ENCODE measurements around the gene CDK6. TPM values are rescaled to one million over a fixed set of nuclear protein-coding genes. Genes with fewer than 3 reads are reported as not detected.

CDK6 gene
- total RNA-seq, 2 experiments from 2014 or later = 84.1 to 95.4 TPM

DNA sequence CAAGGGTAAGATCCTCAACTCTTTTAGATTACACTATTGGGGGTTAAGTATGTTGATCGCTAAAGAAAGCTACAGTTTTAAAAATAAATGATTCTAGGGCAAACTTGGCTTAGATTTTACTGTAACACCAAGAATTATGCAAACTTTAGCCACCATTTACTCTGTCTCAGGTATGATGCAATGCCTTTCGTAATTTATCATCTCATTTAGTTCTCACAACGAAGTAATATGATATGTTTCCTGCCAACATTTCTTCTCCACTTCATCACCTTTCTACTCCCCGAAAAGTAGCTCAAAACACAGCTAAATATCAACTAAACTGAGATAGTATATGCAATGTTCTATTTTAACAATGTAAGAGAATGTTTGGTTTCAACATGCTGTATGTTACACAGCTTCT lies 267.2 kb downstream of the CDK6 start:
- no peak overlapping the region for H3K4me3 Mint-ChIP-seq
- peaks cover under 1% of the 10 kb centered on the region for H3K9me3 Mint-ChIP-seq
- ChIA-PET CTCF (interaction anchor here (0.9 kb wide), 1 partner anchor 9 kb away, joined by 6 read pairs; no protein-coding TSS in a partner anchor), POLR2A (no interaction called here)
- peaks cover 2% of the 10 kb centered on the region for H3K4me1 Mint-ChIP-seq
- H3K36me3 Mint-ChIP-seq (ENCODE audit: low read depth) = peaks cover 36% of the 10 kb centered on the region
- no peak overlapping the region for H3K27ac Mint-ChIP-seq
- no peaks in the 10 kb centered on the region for H3K27me3 Mint-ChIP-seq
- no peak for DNase-seq

DNA sequence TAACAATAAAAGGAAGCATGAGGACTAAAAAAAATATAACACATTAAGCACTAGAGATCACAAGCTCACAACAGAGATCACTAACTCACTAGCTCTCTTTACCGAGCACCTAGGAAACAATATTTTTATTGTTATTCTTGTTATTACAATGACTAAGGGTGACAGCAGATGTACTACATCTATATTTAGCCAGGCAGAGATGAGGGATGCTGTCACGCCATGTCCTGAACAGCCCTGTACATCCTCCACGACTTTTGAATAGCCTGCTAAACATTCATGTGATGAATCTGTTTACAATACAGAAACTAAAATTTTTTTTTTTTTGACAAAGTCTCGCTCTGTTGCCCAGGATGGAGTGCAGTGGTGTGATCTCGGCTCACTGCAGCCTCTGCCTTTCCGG lies 268.9 kb downstream of the CDK6 start:
- no peaks in the 10 kb centered on the region for H3K27me3 Mint-ChIP-seq
- ChIA-PET POLR2A (no interaction called here), CTCF (interaction anchor here (1.1 to 1.3 kb wide), 2 partner anchors 11 to 20 kb away, joined by 3 read pairs; no protein-coding TSS in a partner anchor)
- H3K9me3 Mint-ChIP-seq = no peaks in the 10 kb centered on the region
- H3K36me3 Mint-ChIP-seq (ENCODE audit: low read depth) = peaks cover 39% of the 10 kb centered on the region
- no peaks in the 10 kb centered on the region for H3K4me1 Mint-ChIP-seq
- no peak overlapping the region for H3K4me3 Mint-ChIP-seq
- no peak for DNase-seq
- no peak overlapping the region for H3K27ac Mint-ChIP-seq

DNA sequence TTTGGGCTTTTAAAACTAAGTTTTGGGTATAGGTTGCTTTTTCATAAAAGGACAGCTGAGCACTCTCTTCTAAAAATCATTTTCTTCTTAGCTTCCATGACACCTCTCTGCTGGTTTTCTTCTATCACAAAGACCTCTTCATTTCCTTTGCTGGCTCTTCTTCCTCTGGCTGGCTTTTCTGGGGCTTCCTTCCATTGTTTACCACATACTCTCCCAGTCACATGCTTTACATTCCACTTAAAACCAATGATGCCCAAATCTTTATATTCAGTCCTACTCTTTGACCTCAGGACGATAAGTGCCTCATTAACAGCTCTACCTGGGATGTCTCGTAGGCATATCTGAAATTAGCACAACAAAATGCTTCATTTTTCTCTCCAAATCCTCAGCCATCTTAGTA lies 273.0 kb downstream of the CDK6 start:
- Mint-ChIP-seq H3K4me3 (no peak overlapping the region), H3K9me3 (no peaks in the 10 kb centered on the region), H3K27ac (no peak overlapping the region), H3K36me3 (ENCODE audit: low read depth) (peaks cover 38% of the 10 kb centered on the region), H3K4me1 (no peaks in the 10 kb centered on the region), H3K27me3 (no peaks in the 10 kb centered on the region)
- ChIA-PET CTCF (interaction anchor here (0.5 to 4.1 kb wide), 6 partner anchors 9 to 46 kb away, joined by 3 to 15 read pairs (median 4); partner anchors contain the start of genes PEX1 and RBM48), POLR2A (interaction anchor here (0.5 kb wide), 1 partner anchor 27 kb away, joined by 3 read pairs; the partner anchor contains the start of gene FAM133B)
- DNase-seq = no peak

DNA sequence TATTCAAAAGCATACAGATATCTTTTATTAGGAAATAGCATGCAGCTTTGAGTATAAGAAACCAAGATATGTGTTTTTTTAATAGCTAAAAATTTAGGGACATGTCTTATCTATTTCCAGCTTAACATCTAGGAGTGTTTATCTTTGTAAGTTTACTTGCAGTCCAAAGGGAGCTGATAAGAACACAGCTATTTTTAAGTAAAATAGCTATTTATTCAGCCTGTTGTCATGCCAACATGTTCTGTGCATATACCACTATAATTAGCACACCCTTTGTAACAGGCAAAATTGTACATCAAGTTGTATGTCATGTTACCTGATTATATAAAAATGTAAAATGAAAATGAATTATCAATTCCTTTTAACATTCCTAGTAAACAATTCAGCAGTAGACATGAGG lies 275.8 kb downstream of the CDK6 start:
- no peak for DNase-seq
- no peak overlapping the region for H3K27ac Mint-ChIP-seq
- peaks cover 28% of the 10 kb centered on the region for H3K36me3 Mint-ChIP-seq (ENCODE audit: low read depth)
- no peaks in the 10 kb centered on the region for H3K27me3 Mint-ChIP-seq
- CTCF ChIA-PET = no interaction called here
- no peak overlapping the region for H3K4me3 Mint-ChIP-seq
- H3K9me3 Mint-ChIP-seq = no peaks in the 10 kb centered on the region
- H3K4me1 Mint-ChIP-seq = no peaks in the 10 kb centered on the region
- POLR2A ChIA-PET = no interaction called here

DNA sequence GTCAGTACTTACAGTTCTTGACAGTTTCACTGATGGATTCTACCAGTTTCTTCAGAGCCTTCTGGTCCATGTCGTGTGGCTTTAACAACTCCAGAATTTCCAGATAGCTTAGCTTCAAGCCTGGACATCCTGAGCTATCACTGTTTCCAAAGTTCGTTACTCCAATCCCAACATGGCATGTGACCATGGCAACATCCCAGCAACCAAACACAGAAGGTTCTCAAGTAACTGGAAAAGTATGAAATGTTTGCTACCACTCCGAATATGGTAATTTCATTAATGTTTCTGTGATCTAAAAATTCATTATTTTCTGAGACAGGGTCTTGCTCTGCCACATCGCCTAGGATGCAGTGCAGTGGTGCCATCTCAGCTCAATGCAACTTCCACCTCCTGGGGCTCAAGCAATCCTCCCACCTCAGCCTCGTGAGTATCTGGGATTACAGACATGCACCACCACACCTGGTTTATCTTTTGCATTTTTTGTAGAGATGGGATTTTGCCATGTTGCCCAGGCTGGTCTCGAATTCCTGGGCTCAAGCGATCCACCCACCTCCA lies 278.5 kb downstream of the CDK6 start:
- no peak for DNase-seq
- Mint-ChIP-seq H3K9me3 (no peaks in the 10 kb centered on the region), H3K36me3 (ENCODE audit: low read depth) (peaks cover 13% of the 10 kb centered on the region), H3K27ac (no peak overlapping the region), H3K4me3 (no peak overlapping the region), H3K27me3 (peaks cover 2% of the 10 kb centered on the region), H3K4me1 (no peaks in the 10 kb centered on the region)
- CTCF ChIA-PET = interaction anchor here (0.6 to 1.5 kb wide), 4 partner anchors 9 to 166 kb away, joined by 3 to 5 read pairs (median 4); partner anchors contain the start of genes GATAD1 and RBM48
- POLR2A ChIA-PET = no interaction called here

DNA sequence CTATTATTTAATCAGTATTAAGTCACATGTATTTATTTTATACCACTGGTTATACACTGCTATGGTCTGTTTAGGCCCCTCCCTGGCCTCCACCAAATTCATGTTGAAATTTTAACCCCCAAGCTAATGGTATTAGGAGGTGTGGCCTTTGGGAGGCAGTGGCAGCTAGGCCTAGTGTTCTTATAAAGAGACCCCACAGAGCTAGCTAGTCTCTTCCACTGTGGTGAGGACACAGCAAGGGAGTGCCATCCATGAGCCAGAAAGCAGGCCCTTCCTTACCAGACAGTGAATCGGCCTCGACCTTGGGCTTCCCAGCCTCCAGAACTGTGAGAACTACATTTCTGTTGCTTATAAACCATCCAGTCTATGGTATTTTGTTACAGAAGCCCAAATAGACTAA lies 279.1 kb downstream of the CDK6 start:
- POLR2A ChIA-PET = no interaction called here
- H3K27me3 Mint-ChIP-seq = peaks cover 2% of the 10 kb centered on the region
- CTCF ChIA-PET = interaction anchor here (1.0 to 1.2 kb wide), 2 partner anchors 19 to 111 kb away, joined by 3 read pairs; partner anchors contain the start of gene GATAD1
- DNase-seq = no peak
- peaks cover 12% of the 10 kb centered on the region for H3K36me3 Mint-ChIP-seq (ENCODE audit: low read depth)
- no peaks in the 10 kb centered on the region for H3K4me1 Mint-ChIP-seq
- no peak overlapping the region for H3K4me3 Mint-ChIP-seq
- no peaks in the 10 kb centered on the region for H3K9me3 Mint-ChIP-seq
- no peak overlapping the region for H3K27ac Mint-ChIP-seq

Other genes with a start within 250 kb of the CDK6 start
- 10 to 100 TPM; 30.3 to 34.0 TPM for gene FAM133B, start 246.2 kb downstream of the CDK6 start, total RNA-seq